ENCODE measurements around the gene SLU7.

GRCh38 chr5:160432196-160432595 is 13.3 kb upstream of the SLU7 start:
- no peak for TF ChIP-seq POLR2A (IDR thresholded peaks at IDR 0.05)
- no peak for TF ChIP-seq CTCF (IDR thresholded peaks at IDR 0.05)
- TF ChIP-seq POLR2AphosphoS5 (IDR thresholded peaks at IDR 0.05), result no peak
